Common myeloid progenitor, CD34-positive (primary cell): ENCODE measurements around the gene PNCK.
"Not testable (repeated sequence)": the region's sequence is repeated elsewhere in the genome, so short reads cannot be mapped to it uniquely, and the experiment has no call there.

Experiments
- CTCF ChIA-PET: fragments of 350-600 bp; sonication (Branson Sonifier 250); formaldehyde crosslinking; loops from one replicate; lab custom pipeline; 2021; ENCODE audit warnings: antibody characterized with exemption; lab: Charles Lee
- POLR2A ChIA-PET: fragments of 350-600 bp; sonication (Branson Sonifier 250); formaldehyde crosslinking; loops from one replicate; lab custom pipeline; 2021; ENCODE audit warnings: antibody characterized with exemption; lab: Charles Lee
- DNase-seq, 3 donors: peaks; one replicate each; pipeline versions ENCODE4 v3.0.0 to v3.0.0-alpha.2; 2013
- H3K27ac ChIP-seq, 2 experiments: 1 replicate in 1 of 2; 2 replicates in 1 of 2; pipeline ENCODE4 v1.7.0; 2013; ENCODE audit warnings: inconsistent platforms in 2 of 2, low read length in 2 of 2, mild to moderate bottlenecking in 2 of 2, low read depth in 1 of 2, moderate library complexity in 1 of 2; ENCODE audit not compliant: severe bottlenecking in 2 of 2, insufficient read depth in 1 of 2, poor library complexity in 1 of 2
- H3K27me3 ChIP-seq, 5 experiments: replicated peaks in 2 of 5; 1 replicate in 3 of 5; 2 replicates in 2 of 5; pipeline versions ENCODE4 v1.6.1 to v1.7.0; 2013; ENCODE audit warnings: low read length in 4 of 5, mild to moderate bottlenecking in 2 of 5, moderate library complexity in 2 of 5, inconsistent platforms in 1 of 5; ENCODE audit not compliant: insufficient read depth in 5 of 5, control insufficient read depth in 4 of 5
- H3K36me3 ChIP-seq, 4 experiments: 1 replicate in 2 of 4; 2 replicates in 2 of 4; pipeline versions ENCODE4 v1.6.1 to v1.7.0; 2013; ENCODE audit warnings: low read length in 3 of 4, control low read depth in 1 of 4, mild to moderate bottlenecking in 1 of 4; ENCODE audit not compliant: control insufficient read depth in 4 of 4, insufficient read depth in 4 of 4
- H3K4me1 ChIP-seq, 4 experiments: 1 replicate in 3 of 4; 2 replicates in 1 of 4; pipeline versions ENCODE4 v1.6.1 to v1.7.1; 2013; ENCODE audit warnings: low read length in 3 of 4, mild to moderate bottlenecking in 3 of 4, control low read depth in 1 of 4, inconsistent platforms in 1 of 4, moderate library complexity in 1 of 4; ENCODE audit not compliant: control insufficient read depth in 4 of 4, insufficient read depth in 4 of 4; ENCODE audit errors: control extremely low read depth in 1 of 4
- H3K4me3 ChIP-seq, 7 experiments: 1 replicate in 4 of 7; 2 replicates in 3 of 7; pipeline versions ENCODE4 v1.5.1 to v1.7.0; 2013; ENCODE audit warnings: mild to moderate bottlenecking in 7 of 7, low read length in 6 of 7, moderate library complexity in 6 of 7, inconsistent platforms in 2 of 7, low read depth in 2 of 7, control low read depth in 1 of 7; ENCODE audit not compliant: insufficient read depth in 4 of 7, control insufficient read depth in 1 of 7; ENCODE audit errors: extremely low read depth in 1 of 7
- H3K9me3 ChIP-seq, 5 experiments: 1 replicate in 4 of 5; 2 replicates in 1 of 5; pipeline versions ENCODE4 v1.6.1 to v1.7.1; 2013; ENCODE audit warnings: low read length in 4 of 5, mild to moderate bottlenecking in 2 of 5, inconsistent platforms in 1 of 5, low read depth in 1 of 5, moderate library complexity in 1 of 5; ENCODE audit not compliant: control insufficient read depth in 4 of 5, insufficient read depth in 2 of 5; ENCODE audit errors: control extremely low read depth in 1 of 5
- WGBS: methylation state at CpG from one replicate; pipeline ENCODE4 v1.1.5; 2013; ENCODE audit not compliant: insufficient coverage; 5-methylcytosine and 5-hydroxymethylcytosine counted together

The PNCK gene

GRCh38 chrX:153699784-153700371 lies 26.3 kb upstream of the PNCK start:
- peaks cover 0 to 53% (median 11%) of the 10 kb centered on the region in 4 experiments for H3K36me3 ChIP-seq
- H3K4me3 ChIP-seq, DNase-seq, POLR2A ChIA-PET, H3K27ac ChIP-seq, H3K4me1 ChIP-seq, H3K9me3 ChIP-seq: not testable (repeated sequence)
- peaks cover 0 to 12% (median 0%) of the 10 kb centered on the region in 5 experiments for H3K27me3 ChIP-seq
- CTCF ChIA-PET, result interaction anchor here (1.2 kb wide), 1 partner anchor 10 kb away, joined by 3 read pairs; no protein-coding TSS in a partner anchor
- 97% methylated on average over 11 of the region's 18 CpGs for WGBS

GRCh38 chrX:153699210-153699783 lies 25.7 kb upstream of the PNCK start:
- H3K36me3 ChIP-seq, result peaks cover 0 to 48% (median 9%) of the 10 kb centered on the region in 4 experiments
- H3K27ac ChIP-seq, H3K4me1 ChIP-seq, DNase-seq, H3K4me3 ChIP-seq, POLR2A ChIA-PET, H3K9me3 ChIP-seq: not testable (repeated sequence)
- H3K27me3 ChIP-seq, result peaks cover 0 to 12% (median 0%) of the 10 kb centered on the region in 5 experiments
- CTCF ChIA-PET, result interaction anchor here (1.2 kb wide), 1 partner anchor 10 kb away, joined by 3 read pairs; no protein-coding TSS in a partner anchor
- 93% methylated on average over 9 of the region's 16 CpGs for WGBS

GRCh38 chrX:153697924-153698865 lies 24.6 kb upstream of the PNCK start:
- H3K27ac ChIP-seq, result no peak overlapping the region
- 88% methylated on average over 10 of the region's 16 CpGs for WGBS
- DNase-seq, result no peak
- no peak overlapping the region for H3K4me3 ChIP-seq
- H3K27me3 ChIP-seq, result peaks cover 0 to 3% (median 0%) of the 10 kb centered on the region in 5 experiments
- no peaks in the 10 kb centered on the region for H3K9me3 ChIP-seq
- ChIA-PET CTCF (no interaction called here), POLR2A (no interaction called here)
- H3K36me3 ChIP-seq, result peaks cover 0 to 37% (median 9%) of the 10 kb centered on the region in 4 experiments
- H3K4me1 ChIP-seq, result no peaks in the 10 kb centered on the region

- H3K36me3 ChIP-seq, result peaks cover 0 to 28% (median 5%) of the 10 kb centered on the region in 4 experiments
- H3K9me3 ChIP-seq, H3K27me3 ChIP-seq: not testable (repeated sequence)
Measured at GRCh38 chrX:153696986-153697722, 23.5 kb upstream of the PNCK start.

GRCh38 chrX:153696538-153696937 lies 22.9 kb upstream of the PNCK start:
- POLR2A ChIA-PET, H3K27me3 ChIP-seq, H3K27ac ChIP-seq, CTCF ChIA-PET, H3K4me1 ChIP-seq, DNase-seq, H3K9me3 ChIP-seq, H3K4me3 ChIP-seq: not testable (repeated sequence)
- 92% methylated on average over 10 of the region's 10 CpGs for WGBS
- peaks cover 0 to 24% (median 1%) of the 10 kb centered on the region in 4 experiments for H3K36me3 ChIP-seq

More at GRCh38 chrX:153696986-153697722, 23.5 kb upstream of the PNCK start:
- H3K4me3 ChIP-seq, H3K27ac ChIP-seq, POLR2A ChIA-PET, CTCF ChIA-PET, DNase-seq, H3K4me1 ChIP-seq: not testable (repeated sequence)
- WGBS, result 96% methylated on average over 16 of the region's 16 CpGs

GRCh38 chrX:153696100-153696499 lies 22.5 kb upstream of the PNCK start:
- 92% methylated on average over 11 of the region's 15 CpGs for WGBS
- ChIA-PET CTCF (interaction anchor here (1.1 kb wide), 1 partner anchor 14 kb away, joined by 3 read pairs; no protein-coding TSS in a partner anchor), POLR2A (no interaction called here)
- peaks cover 0 to 20% (median 0%) of the 10 kb centered on the region in 4 experiments for H3K36me3 ChIP-seq
- H3K4me1 ChIP-seq, result no peaks in the 10 kb centered on the region
- DNase-seq, result no peak
- no peak overlapping the region for H3K27ac ChIP-seq
- H3K27me3 ChIP-seq, result peaks cover 0 to 10% (median 0%) of the 10 kb centered on the region in 5 experiments
- H3K4me3 ChIP-seq, result no peak overlapping the region
- H3K9me3 ChIP-seq, result no peaks in the 10 kb centered on the region
